ENCODE results near the gene SLC66A1.

The SLC66A1 gene

GRCh38 chr1:19368964-19369363, 56.8 kb downstream of the SLC66A1 start:
- H3K27ac Mint-ChIP-seq = peak overlapping the region in 1 of 3 experiments; percentile 53
- peaks cover 3% of the 10 kb centered on the region for H3K27me3 Mint-ChIP-seq (ENCODE audit: low read depth)
- no peak for TF ChIP-seq CTCF (IDR thresholded peaks at IDR 0.05; ENCODE audit: unreplicated experiment in 3 of 3)
- H3K4me3 Mint-ChIP-seq = no peak overlapping the region
- H3K9me3 Mint-ChIP-seq = no peaks in the 10 kb centered on the region
- H3K36me3 Mint-ChIP-seq (ENCODE audit: low read depth) = peaks cover 3% of the 10 kb centered on the region
- peaks cover 20% of the 10 kb centered on the region for H3K4me1 Mint-ChIP-seq

GRCh38 chr1:19369396-19370090, 57.4 kb downstream of the SLC66A1 start:
- Mint-ChIP-seq H3K9me3 (no peaks in the 10 kb centered on the region), H3K27me3 (ENCODE audit: low read depth) (peaks cover 3% of the 10 kb centered on the region), H3K4me3 (no peak overlapping the region), H3K36me3 (ENCODE audit: low read depth) (peaks cover 3% of the 10 kb centered on the region), H3K27ac (peak overlapping the region in 1 of 3 experiments; percentile 53), H3K4me1 (peaks cover 16% of the 10 kb centered on the region)
- no peak for TF ChIP-seq CTCF (IDR thresholded peaks at IDR 0.05; ENCODE audit: unreplicated experiment in 3 of 3)

GRCh38 chr1:19370453-19371170, 58.5 kb downstream of the SLC66A1 start:
- no peak overlapping the region for H3K4me3 Mint-ChIP-seq
- peaks cover 2% of the 10 kb centered on the region for H3K36me3 Mint-ChIP-seq (ENCODE audit: low read depth)
- TF ChIP-seq CTCF (IDR thresholded peaks at IDR 0.05; ENCODE audit: unreplicated experiment in 3 of 3) = no peak
- peaks cover 17% of the 10 kb centered on the region for H3K4me1 Mint-ChIP-seq
- H3K27me3 Mint-ChIP-seq (ENCODE audit: low read depth) = peaks cover 3% of the 10 kb centered on the region
- no peaks in the 10 kb centered on the region for H3K9me3 Mint-ChIP-seq
- H3K27ac Mint-ChIP-seq = no peak overlapping the region

- Mint-ChIP-seq H3K9me3 (no peaks in the 10 kb centered on the region), H3K4me1 (peaks cover 22% of the 10 kb centered on the region), H3K36me3 (ENCODE audit: low read depth) (peaks cover 8% of the 10 kb centered on the region), H3K27me3 (ENCODE audit: low read depth) (peaks cover 3% of the 10 kb centered on the region), H3K27ac (no peak overlapping the region), H3K4me3 (no peak overlapping the region)
- no peak for TF ChIP-seq CTCF (IDR thresholded peaks at IDR 0.05; ENCODE audit: unreplicated experiment in 3 of 3)
Observed at GRCh38 chr1:19371226-19372135, 59.4 kb downstream of the SLC66A1 start.

- peaks cover 18% of the 10 kb centered on the region for H3K4me1 Mint-ChIP-seq
- peaks cover 14% of the 10 kb centered on the region for H3K36me3 Mint-ChIP-seq (ENCODE audit: low read depth)
- peaks cover 3% of the 10 kb centered on the region for H3K27me3 Mint-ChIP-seq (ENCODE audit: low read depth)
- no peak for TF ChIP-seq CTCF (IDR thresholded peaks at IDR 0.05; ENCODE audit: unreplicated experiment in 3 of 3)
- no peak overlapping the region for H3K27ac Mint-ChIP-seq
- no peaks in the 10 kb centered on the region for H3K9me3 Mint-ChIP-seq
- H3K4me3 Mint-ChIP-seq = no peak overlapping the region
Observed at GRCh38 chr1:19372136-19372514, 60.0 kb downstream of the SLC66A1 start.
